T-helper 2 cell treated with Interferon-gamma antibody and Interleukin-4, amounts not matched to agents 100 ng/mL and 5 ng/mL, for 36 hours (primary cell): ENCODE results near the gene REC8. TPM values are rescaled to one million over a fixed set of nuclear protein-coding genes. Genes with fewer than 3 reads are reported as not detected.

Experiments used
- intact Hi-C: fragments of 100-400 bp; cut with micrococcal nuclease; formaldehyde crosslinking; loops from one replicate; pipeline ENCODE4 v1.15.1; 2023
- total RNA-seq: library from RNA; stranded (reverse); gene quantifications from 2 replicates; pipeline ENCODE4 v1.2.3, GENCODE V29; 2022

The REC8 gene
- total RNA-seq, 1 donor from 2014 or later, result 68.7 TPM

GRCh38 chr14:24224618-24225071, 52.8 kb downstream of the REC8 start:
- intact Hi-C loops, result no loop called here

DNA sequence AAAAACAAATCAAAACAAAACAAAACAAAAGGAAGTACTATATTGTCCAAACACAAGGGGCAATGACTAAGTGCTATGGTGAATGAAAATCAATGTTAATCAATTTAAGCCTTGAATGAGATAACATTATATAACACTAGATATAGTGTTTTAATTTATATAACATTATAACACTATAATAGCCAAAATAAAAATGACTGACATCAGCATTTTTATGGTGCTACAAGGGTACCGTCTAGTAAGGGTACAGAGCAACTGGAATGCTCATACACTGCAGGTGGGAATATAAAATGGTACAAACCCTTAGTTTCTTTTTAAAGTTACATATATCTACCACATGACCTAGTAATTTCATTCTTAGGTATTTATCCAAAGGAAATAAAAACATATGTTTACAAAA, 54.6 kb downstream of the REC8 start:
- intact Hi-C loops, result no loop called here

GRCh38 chr14:24228902-24229301, 57.0 kb downstream of the REC8 start:
- intact Hi-C loops, result no loop called here

Other genes with a start within 250 kb of the REC8 start
- 23.6 and 23.9 TPM in 2 replicates for gene DHRS4, start 218.3 kb upstream of the REC8 start, total RNA-seq
- gene DHRS4L2, start 183.2 kb upstream of the REC8 start, total RNA-seq, result 26.9 and 27.5 TPM in 2 replicates
- 0.73 and 0.82 TPM in 2 replicates for gene CARMIL3, start 120.1 kb upstream of the REC8 start, total RNA-seq
- gene CPNE6, start 100.5 kb upstream of the REC8 start, total RNA-seq, result not detected in 2 replicates
- 55.4 and 60.4 TPM in 2 replicates for gene PCK2, start 77.8 kb upstream of the REC8 start, total RNA-seq
- 81.8 and 84.9 TPM in 2 replicates for gene DCAF11, start 57.3 kb upstream of the REC8 start, total RNA-seq
- 2.4 and 2.9 TPM in 2 replicates for gene NRL, start 57.1 kb upstream of the REC8 start, total RNA-seq
- gene FITM1, start 41.4 kb upstream of the REC8 start, total RNA-seq, result 0.57 and 1.1 TPM in 2 replicates
- gene PSME1, start 35.9 kb upstream of the REC8 start, total RNA-seq, result 517 and 520 TPM in 2 replicates
- gene EMC9, start 30.5 kb upstream of the REC8 start, total RNA-seq, result 22.1 and 23.3 TPM in 2 replicates
- 725 and 729 TPM in 2 replicates for gene PSME2, start 25.5 kb upstream of the REC8 start, total RNA-seq
- 128 and 138 TPM in 2 replicates for gene RNF31, start 24.6 kb upstream of the REC8 start, total RNA-seq
- gene IRF9, start 10.8 kb upstream of the REC8 start, total RNA-seq, result 264 and 265 TPM in 2 replicates
- gene IPO4, start 16.7 kb downstream of the REC8 start, total RNA-seq, result 50.2 and 55.0 TPM in 2 replicates
- 41.2 and 42.6 TPM in 2 replicates for gene TM9SF1, start 23.4 kb downstream of the REC8 start, total RNA-seq
- 0.34 and 0.39 TPM in 2 replicates for gene TSSK4, start 33.6 kb downstream of the REC8 start, total RNA-seq
- 85.8 and 90.3 TPM in 2 replicates for gene CHMP4A, start 41.4 kb downstream of the REC8 start, total RNA-seq
- 11.1 and 13.8 TPM in 2 replicates for gene MDP1, start 44.0 kb downstream of the REC8 start, total RNA-seq
- 191 and 199 TPM in 2 replicates for gene NEDD8, start 60.3 kb downstream of the REC8 start, total RNA-seq
- 59.8 and 60.9 TPM in 2 replicates for gene GMPR2, start 60.8 kb downstream of the REC8 start, total RNA-seq
- gene TINF2, start 70.5 kb downstream of the REC8 start, total RNA-seq, result 129 and 136 TPM in 2 replicates
- gene TGM1, start 91.1 kb downstream of the REC8 start, total RNA-seq, result 4.1 and 5.6 TPM in 2 replicates
- 45.9 and 54.4 TPM in 2 replicates for gene RABGGTA, start 99.5 kb downstream of the REC8 start, total RNA-seq
- 20.7 and 29.6 TPM in 2 replicates for gene DHRS1, start 127.7 kb downstream of the REC8 start, total RNA-seq
- gene NOP9, start 127.8 kb downstream of the REC8 start, total RNA-seq, result 41.3 and 41.6 TPM in 2 replicates
- 28.6 and 29.5 TPM in 2 replicates for gene CIDEB, start 135.9 kb downstream of the REC8 start, total RNA-seq
- gene LTB4R2, start 138.1 kb downstream of the REC8 start, total RNA-seq, result 16.6 and 17.5 TPM in 2 replicates
- gene LTB4R, start 139.4 kb downstream of the REC8 start, total RNA-seq, result 19.2 and 23.4 TPM in 2 replicates
- 3.5 and 5.8 TPM in 2 replicates for gene ADCY4, start 163.0 kb downstream of the REC8 start, total RNA-seq
- 29.7 and 34.6 TPM in 2 replicates for gene RIPK3, start 167.9 kb downstream of the REC8 start, total RNA-seq
- gene NFATC4, start 196.1 kb downstream of the REC8 start, total RNA-seq, result 0.09 TPM in 1 of 2 replicates, not detected in the other
- gene NYNRIN, start 226.9 kb downstream of the REC8 start, total RNA-seq, result 0.14 TPM in 2 replicates